Nephron (organoid): Measurements from ENCODE around the gene EPHA2.
A peak's percentile ranks its signal among the peaks of the same experiment; 100 is the strongest.
"Not testable (repeated sequence)": the region's sequence is repeated elsewhere in the genome, so short reads cannot be mapped to it uniquely, and the experiment has no call there.

ENCODE experiments used
- H3K27ac Mint-ChIP-seq, 3 experiments: 2 replicates each; pipeline ENCODE4 v1.8.0; 2020; ENCODE audit warnings: mixed read lengths in 3 of 3, mild to moderate bottlenecking in 2 of 3, moderate library complexity in 1 of 3
- H3K27me3 Mint-ChIP-seq: 2 replicates; pipeline ENCODE4 v1.8.0; 2021; ENCODE audit warnings: low read depth, mild to moderate bottlenecking, moderate library complexity, mixed read lengths
- H3K36me3 Mint-ChIP-seq: 2 replicates; pipeline ENCODE4 v1.8.0; 2020; ENCODE audit warnings: low read depth, mixed read lengths
- H3K4me1 Mint-ChIP-seq: 2 replicates; pipeline ENCODE4 v1.8.0; 2020; ENCODE audit warnings: mixed read lengths
- H3K4me3 Mint-ChIP-seq, 3 experiments: 2 replicates each; pipeline ENCODE4 v1.8.0; 2020; ENCODE audit warnings: mild to moderate bottlenecking in 3 of 3, mixed read lengths in 3 of 3, moderate library complexity in 2 of 3
- H3K9me3 Mint-ChIP-seq: 2 replicates; pipeline ENCODE4 v1.8.0; 2020; ENCODE audit warnings: mixed read lengths
- CTCF ChIP-seq, 3 experiments: fragments of 200-600 bp; sonication (generic); IDR thresholded peaks; one replicate each; pipeline ENCODE4 v1.5.0; 2021; ENCODE audit warnings: antibody characterized with exemption in 3 of 3; ENCODE audit not compliant: unreplicated experiment in 3 of 3

Gene EPHA2

GRCh38 chr1:16167331-16168143 is 11.7 kb upstream of the EPHA2 start:
- Mint-ChIP-seq H3K4me3 (peak overlapping the region; percentile 73 to 79 (median 78)), H3K27me3 (peaks cover 27% of the 10 kb centered on the region)

GRCh38 chr1:16166117-16166516 is 10.2 kb upstream of the EPHA2 start:
- Mint-ChIP-seq H3K36me3 (no peaks in the 10 kb centered on the region), H3K27me3 (peaks cover 21% of the 10 kb centered on the region), H3K27ac (peak overlapping the region in 2 of 3 experiments; percentile 2 to 55), H3K4me1 (peaks cover 22% of the 10 kb centered on the region), H3K4me3 (peak overlapping the region; percentile 58 to 75 (median 69)), H3K9me3 (no peaks in the 10 kb centered on the region)
- TF ChIP-seq CTCF (IDR thresholded peaks at IDR 0.05; ENCODE audit: unreplicated experiment in 3 of 3), result no peak

More at GRCh38 chr1:16167331-16168143, 11.7 kb upstream of the EPHA2 start:
- Mint-ChIP-seq H3K27ac (peak overlapping the region in 1 of 3 experiments; percentile 43), H3K36me3 (no peaks in the 10 kb centered on the region), H3K9me3 (no peaks in the 10 kb centered on the region), H3K4me1 (peaks cover 22% of the 10 kb centered on the region)
- TF ChIP-seq CTCF (IDR thresholded peaks at IDR 0.05; ENCODE audit: unreplicated experiment in 3 of 3), result no peak

GRCh38 chr1:16165548-16165947 is 9.7 kb upstream of the EPHA2 start:
- H3K4me3 Mint-ChIP-seq, result peak overlapping the region; percentile 58 to 75 (median 69)
- no peak for TF ChIP-seq CTCF (IDR thresholded peaks at IDR 0.05; ENCODE audit: unreplicated experiment in 3 of 3)
- no peaks in the 10 kb centered on the region for H3K36me3 Mint-ChIP-seq
- H3K4me1 Mint-ChIP-seq, result peaks cover 22% of the 10 kb centered on the region
- H3K9me3 Mint-ChIP-seq, result no peaks in the 10 kb centered on the region
- H3K27me3 Mint-ChIP-seq, result peaks cover 16% of the 10 kb centered on the region
- peak overlapping the region in 2 of 3 experiments; percentile 51 to 55 for H3K27ac Mint-ChIP-seq

- TF ChIP-seq CTCF (IDR thresholded peaks at IDR 0.05; ENCODE audit: unreplicated experiment in 3 of 3), result no peak
- Mint-ChIP-seq H3K36me3 (no peaks in the 10 kb centered on the region), H3K9me3 (no peaks in the 10 kb centered on the region), H3K4me1 (peaks cover 22% of the 10 kb centered on the region), H3K4me3 (no peak overlapping the region), H3K27ac (peak overlapping the region in 2 of 3 experiments; percentile 51 to 55), H3K27me3 (peaks cover 16% of the 10 kb centered on the region)
Measured at GRCh38 chr1:16165073-16165364, 9.2 kb upstream of the EPHA2 start.

GRCh38 chr1:16164213-16165072 is 8.6 kb upstream of the EPHA2 start:
- Mint-ChIP-seq H3K27me3 (peaks cover 16% of the 10 kb centered on the region), H3K4me1 (peaks cover 22% of the 10 kb centered on the region), H3K27ac (peak overlapping the region in 2 of 3 experiments; percentile 51 to 60), H3K36me3 (no peaks in the 10 kb centered on the region), H3K9me3 (no peaks in the 10 kb centered on the region), H3K4me3 (peak overlapping the region in 1 of 3 experiments; percentile 33)
- no peak for TF ChIP-seq CTCF (IDR thresholded peaks at IDR 0.05; ENCODE audit: unreplicated experiment in 3 of 3)

- H3K27ac Mint-ChIP-seq, result peak overlapping the region in 1 of 3 experiments; percentile 60
- H3K4me3 Mint-ChIP-seq, result peak overlapping the region in 1 of 3 experiments; percentile 33
- H3K27me3 Mint-ChIP-seq, result peaks cover 18% of the 10 kb centered on the region
- not testable (repeated sequence) for H3K9me3 Mint-ChIP-seq, H3K36me3 Mint-ChIP-seq
- peaks cover 22% of the 10 kb centered on the region for H3K4me1 Mint-ChIP-seq
Measured at GRCh38 chr1:16163608-16164212, 7.8 kb upstream of the EPHA2 start.
